Mucosa of stomach (tissue), 1 donor: ENCODE data around the gene GMNC.
"Not testable (repeated sequence)": the region's sequence is repeated elsewhere in the genome, so short reads cannot be mapped to it uniquely, and the experiment has no call there.

Experiments
- H3K27me3 ChIP-seq: one replicate; pipeline ENCODE4 v1.7.0; 2013; ENCODE audit warnings: mild to moderate bottlenecking, low read length; ENCODE audit not compliant: control insufficient read depth, insufficient read depth
- H3K36me3 ChIP-seq: one replicate; pipeline ENCODE4 v1.7.0; 2013; ENCODE audit warnings: low read length; ENCODE audit not compliant: control insufficient read depth, insufficient read depth
- H3K4me1 ChIP-seq: one replicate; pipeline ENCODE4 v1.7.0; 2013; ENCODE audit warnings: mild to moderate bottlenecking, low read length; ENCODE audit not compliant: control insufficient read depth, insufficient read depth
- H3K4me3 ChIP-seq: one replicate; pipeline ENCODE4 v1.7.0; 2013; ENCODE audit warnings: low read length
- H3K9ac ChIP-seq: one replicate; pipeline ENCODE4 v1.7.0; 2013; ENCODE audit warnings: mild to moderate bottlenecking, low read length, moderate library complexity
- H3K9me3 ChIP-seq: one replicate; pipeline ENCODE4 v1.7.0; 2013; ENCODE audit warnings: mild to moderate bottlenecking, low read length, moderate library complexity; ENCODE audit not compliant: control insufficient read depth
- donor health status: Pancreatic carcinoma.

The GMNC gene

DNA sequence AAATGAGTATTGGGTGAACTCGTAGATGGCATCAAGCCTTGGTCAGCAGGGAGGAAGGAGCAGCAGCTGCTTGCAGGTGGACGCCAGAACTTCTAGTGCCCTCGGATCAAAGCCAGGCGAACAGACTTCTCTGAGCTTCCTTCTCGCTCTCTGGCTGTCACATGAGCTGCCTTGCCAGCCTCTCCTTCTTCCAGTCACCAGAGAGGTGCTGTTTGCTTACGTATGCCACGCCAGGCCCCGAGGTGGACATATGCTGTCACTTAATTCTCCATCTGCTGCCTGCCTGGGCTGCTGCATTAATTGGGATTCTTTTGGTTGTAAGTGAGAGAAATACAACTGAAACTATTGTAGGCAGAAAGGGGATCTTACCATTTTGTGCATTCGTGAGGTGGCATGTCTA lies 12.6 kb upstream of the GMNC start:
- H3K4me3 ChIP-seq, H3K9me3 ChIP-seq, H3K4me1 ChIP-seq, H3K27me3 ChIP-seq, H3K36me3 ChIP-seq, H3K9ac ChIP-seq: not testable (repeated sequence)

DNA sequence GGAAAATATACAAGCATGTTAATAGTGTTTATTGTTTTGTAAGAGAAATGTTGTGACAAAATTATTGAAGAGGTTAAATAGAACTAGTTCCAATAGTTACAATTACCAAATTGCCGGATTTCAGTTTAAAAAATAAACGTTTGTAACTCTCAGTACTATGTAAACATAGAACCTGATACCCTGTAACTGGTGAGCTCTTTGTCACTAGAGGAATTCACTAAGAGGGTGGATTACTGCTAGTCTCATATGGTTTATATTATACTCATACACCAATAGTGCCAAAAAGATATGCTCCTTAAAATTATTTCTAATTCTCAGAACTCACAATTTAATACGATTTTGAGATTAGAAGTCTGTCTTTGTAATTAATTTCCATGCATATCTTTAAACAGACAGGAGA lies 7.6 kb upstream of the GMNC start:
- Histone ChIP-seq H3K4me3 (no peak overlapping the region), H3K36me3 (no peaks in the 10 kb centered on the region), H3K4me1 (no peaks in the 10 kb centered on the region), H3K9ac (no peak overlapping the region), H3K27me3 (no peaks in the 10 kb centered on the region), H3K9me3 (no peaks in the 10 kb centered on the region)

DNA sequence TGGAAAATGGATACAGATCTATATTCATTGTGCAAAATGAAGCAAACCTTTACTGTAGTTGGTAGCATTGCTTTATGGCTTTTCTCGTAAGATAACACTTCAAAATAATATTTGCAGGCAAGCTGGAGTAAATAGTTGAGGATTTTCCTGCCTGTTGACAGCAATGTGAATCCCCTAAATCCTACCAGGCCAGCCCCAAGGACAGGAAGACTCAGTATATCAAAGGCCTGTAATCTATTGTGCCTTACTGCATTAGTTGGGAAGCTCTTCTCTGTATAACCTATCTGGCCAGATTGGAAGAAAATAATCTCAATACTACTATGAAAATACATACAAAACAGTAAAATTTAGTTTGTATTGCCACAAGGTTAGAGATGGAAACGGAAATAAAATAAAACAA lies 4.6 kb upstream of the GMNC start:
- Histone ChIP-seq H3K9ac (no peak overlapping the region), H3K36me3 (no peaks in the 10 kb centered on the region), H3K4me3 (no peak overlapping the region), H3K27me3 (no peaks in the 10 kb centered on the region), H3K9me3 (no peaks in the 10 kb centered on the region), H3K4me1 (no peaks in the 10 kb centered on the region)

- no peaks in the 10 kb centered on the region for H3K4me1 ChIP-seq
- H3K9ac ChIP-seq: no peak overlapping the region
- no peaks in the 10 kb centered on the region for H3K36me3 ChIP-seq
- no peak overlapping the region for H3K4me3 ChIP-seq
- H3K27me3 ChIP-seq: peaks cover 2% of the 10 kb centered on the region
- no peaks in the 10 kb centered on the region for H3K9me3 ChIP-seq
These were observed 3.3 kb upstream of the GMNC start for GRCh38 chr3:190865828-190866227.

- no peaks in the 10 kb centered on the region for H3K9me3 ChIP-seq
- H3K9ac ChIP-seq: no peak overlapping the region
- no peak overlapping the region for H3K4me3 ChIP-seq
- H3K27me3 ChIP-seq: peaks cover 6% of the 10 kb centered on the region
- H3K36me3 ChIP-seq: no peaks in the 10 kb centered on the region
- H3K4me1 ChIP-seq: no peaks in the 10 kb centered on the region
These were observed 2.9 kb upstream of the GMNC start for GRCh38 chr3:190865419-190865818.

DNA sequence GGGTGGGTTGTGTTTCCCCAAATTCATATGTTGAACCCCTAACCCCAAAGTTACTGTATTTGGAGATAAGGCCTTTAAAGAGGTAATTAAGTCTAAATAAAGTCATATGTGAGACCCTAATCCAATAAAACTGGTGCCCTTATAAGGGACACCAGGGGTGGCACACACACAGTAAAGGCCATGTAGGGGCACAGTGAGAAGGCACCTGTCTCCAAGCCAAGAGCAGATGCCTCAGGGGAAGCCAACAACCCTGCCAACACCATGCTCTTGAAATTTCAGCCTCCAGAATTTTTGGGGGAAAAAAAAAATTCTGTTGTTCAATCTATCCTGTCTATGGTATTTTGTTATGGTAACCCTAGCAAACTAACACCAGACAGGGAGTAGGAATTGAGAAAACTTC lies 1.5 kb upstream of the GMNC start:
- Histone ChIP-seq H3K36me3 (no peaks in the 10 kb centered on the region), H3K9ac (no peak overlapping the region), H3K9me3 (no peaks in the 10 kb centered on the region), H3K4me1 (no peaks in the 10 kb centered on the region), H3K4me3 (no peak overlapping the region), H3K27me3 (peaks cover 8% of the 10 kb centered on the region)

DNA sequence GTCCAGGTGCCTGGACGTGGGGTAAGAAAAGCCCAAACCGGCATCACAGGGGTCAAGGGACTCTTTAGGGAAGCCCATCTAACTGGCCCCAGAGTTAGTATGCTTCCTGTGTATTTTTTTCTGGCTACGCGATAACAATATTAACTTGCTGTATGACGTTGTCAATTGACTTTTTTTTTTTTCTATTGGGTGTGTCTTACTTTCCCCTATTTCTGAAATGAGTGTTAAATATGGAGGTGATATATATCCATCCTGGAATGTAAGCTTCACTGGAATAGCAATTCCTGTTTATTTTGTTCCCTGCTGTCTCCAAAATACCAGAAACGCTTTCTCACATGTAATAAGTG lies 598 bp upstream of the GMNC start:
- Histone ChIP-seq H3K9me3 (no peaks in the 10 kb centered on the region), H3K4me1 (no peaks in the 10 kb centered on the region), H3K4me3 (peak overlapping the region; percentile 32), H3K9ac (peak overlapping the region; percentile 67), H3K27me3 (peaks cover 8% of the 10 kb centered on the region), H3K36me3 (no peaks in the 10 kb centered on the region)

GRCh38 chr3:190860521-190860920 lies 2.0 kb downstream of the GMNC start:
- Histone ChIP-seq H3K27me3 (peaks cover 8% of the 10 kb centered on the region), H3K4me3 (no peak overlapping the region), H3K36me3 (no peaks in the 10 kb centered on the region), H3K4me1 (no peaks in the 10 kb centered on the region), H3K9me3 (no peaks in the 10 kb centered on the region), H3K9ac (no peak overlapping the region)

DNA sequence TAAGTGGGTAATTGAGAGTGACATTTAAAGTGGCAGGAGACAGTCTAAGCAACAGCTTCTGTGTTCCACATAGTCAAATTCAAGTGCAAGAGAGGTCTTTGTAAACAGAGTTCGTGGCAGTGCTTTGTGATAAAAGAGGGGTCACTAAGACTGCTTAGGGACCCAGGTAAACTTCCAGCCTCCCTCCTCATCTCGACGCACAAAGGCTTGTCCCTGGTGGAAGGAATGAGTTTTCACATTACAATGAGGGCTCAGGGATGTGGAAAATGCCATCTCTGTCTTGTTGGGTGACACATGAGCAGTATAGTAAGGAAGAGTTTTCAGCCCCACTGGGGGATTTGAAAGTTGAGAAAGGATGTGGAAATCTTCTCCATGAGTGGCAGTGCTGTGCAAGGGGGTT lies 7.3 kb downstream of the GMNC start:
- Histone ChIP-seq H3K9ac (no peak overlapping the region), H3K4me1 (no peaks in the 10 kb centered on the region), H3K4me3 (no peak overlapping the region), H3K9me3 (no peaks in the 10 kb centered on the region), H3K27me3 (no peaks in the 10 kb centered on the region), H3K36me3 (no peaks in the 10 kb centered on the region)

- Histone ChIP-seq H3K36me3 (no peaks in the 10 kb centered on the region), H3K4me3 (no peak overlapping the region), H3K9me3 (no peaks in the 10 kb centered on the region), H3K9ac (no peak overlapping the region), H3K27me3 (no peaks in the 10 kb centered on the region), H3K4me1 (no peaks in the 10 kb centered on the region)
These were observed 8.4 kb downstream of the GMNC start for GRCh38 chr3:190854062-190854461.

- H3K27me3 ChIP-seq: no peaks in the 10 kb centered on the region
- no peaks in the 10 kb centered on the region for H3K36me3 ChIP-seq
These were observed 9.0 kb downstream of the GMNC start for GRCh38 chr3:190853464-190853863.

GRCh38 chr3:190849607-190850006 lies 12.9 kb downstream of the GMNC start:
- no peak overlapping the region for H3K9ac ChIP-seq
- H3K9me3 ChIP-seq: no peaks in the 10 kb centered on the region
- no peaks in the 10 kb centered on the region for H3K4me1 ChIP-seq
- H3K27me3 ChIP-seq: no peaks in the 10 kb centered on the region
- H3K4me3 ChIP-seq: no peak overlapping the region
- no peaks in the 10 kb centered on the region for H3K36me3 ChIP-seq

More at GRCh38 chr3:190853464-190853863, 9.0 kb downstream of the GMNC start:
- no peaks in the 10 kb centered on the region for H3K4me1 ChIP-seq
- H3K4me3 ChIP-seq: no peak overlapping the region
- H3K9me3 ChIP-seq: no peaks in the 10 kb centered on the region
- H3K9ac ChIP-seq: no peak overlapping the region

GRCh38 chr3:190848870-190849269 lies 13.6 kb downstream of the GMNC start:
- no peaks in the 10 kb centered on the region for H3K4me1 ChIP-seq
- no peaks in the 10 kb centered on the region for H3K27me3 ChIP-seq
- no peaks in the 10 kb centered on the region for H3K9me3 ChIP-seq
- H3K36me3 ChIP-seq: no peaks in the 10 kb centered on the region
- H3K9ac ChIP-seq: no peak overlapping the region
- H3K4me3 ChIP-seq: no peak overlapping the region
